ENCODE measurements around the gene ALK. TPM values are rescaled to one million over a fixed set of nuclear protein-coding genes. Genes with fewer than 3 reads are reported as not detected.

Gene ALK
- total RNA-seq, 2 experiments from 2014 or later, result not detected

DNA sequence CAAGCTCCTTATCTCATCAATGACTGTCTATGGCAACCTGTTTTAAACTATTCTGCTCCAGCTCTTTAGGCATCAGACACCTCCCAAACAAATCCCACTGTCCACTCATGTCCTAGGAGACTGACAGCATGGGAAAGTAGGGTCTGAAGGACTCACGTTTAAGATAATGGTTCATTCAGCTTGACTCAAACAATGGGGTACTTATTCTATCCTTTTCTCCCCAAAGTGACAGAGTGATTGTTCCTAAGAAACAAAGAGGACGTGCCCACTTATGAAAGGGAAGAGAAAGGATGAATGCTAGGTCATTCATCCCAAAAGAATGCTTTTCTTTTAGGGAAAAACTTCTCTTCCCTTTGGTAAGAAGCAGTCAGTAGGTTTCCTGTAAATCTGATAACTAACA is 41.9 kb downstream of the ALK start:
- CTCF ChIA-PET, result no interaction called here
- intact Hi-C loops (cut with micrococcal nuclease), result no loop called here
- no peak for DNase-seq

GRCh38 chr2:29878898-29879297 is 42.5 kb downstream of the ALK start:
- no peak for ATAC-seq
- ChIA-PET CTCF (no interaction called here), POLR2A (no interaction called here)
- no peak overlapping the region for H3K27ac Mint-ChIP-seq
- H3K4me3 Mint-ChIP-seq, result no peak overlapping the region
- H3K36me3 Mint-ChIP-seq (ENCODE audit: low read depth), result no peaks in the 10 kb centered on the region
- no peaks in the 10 kb centered on the region for H3K4me1 Mint-ChIP-seq (ENCODE audit: low read depth)
- TF ChIP-seq, protein P1, sequence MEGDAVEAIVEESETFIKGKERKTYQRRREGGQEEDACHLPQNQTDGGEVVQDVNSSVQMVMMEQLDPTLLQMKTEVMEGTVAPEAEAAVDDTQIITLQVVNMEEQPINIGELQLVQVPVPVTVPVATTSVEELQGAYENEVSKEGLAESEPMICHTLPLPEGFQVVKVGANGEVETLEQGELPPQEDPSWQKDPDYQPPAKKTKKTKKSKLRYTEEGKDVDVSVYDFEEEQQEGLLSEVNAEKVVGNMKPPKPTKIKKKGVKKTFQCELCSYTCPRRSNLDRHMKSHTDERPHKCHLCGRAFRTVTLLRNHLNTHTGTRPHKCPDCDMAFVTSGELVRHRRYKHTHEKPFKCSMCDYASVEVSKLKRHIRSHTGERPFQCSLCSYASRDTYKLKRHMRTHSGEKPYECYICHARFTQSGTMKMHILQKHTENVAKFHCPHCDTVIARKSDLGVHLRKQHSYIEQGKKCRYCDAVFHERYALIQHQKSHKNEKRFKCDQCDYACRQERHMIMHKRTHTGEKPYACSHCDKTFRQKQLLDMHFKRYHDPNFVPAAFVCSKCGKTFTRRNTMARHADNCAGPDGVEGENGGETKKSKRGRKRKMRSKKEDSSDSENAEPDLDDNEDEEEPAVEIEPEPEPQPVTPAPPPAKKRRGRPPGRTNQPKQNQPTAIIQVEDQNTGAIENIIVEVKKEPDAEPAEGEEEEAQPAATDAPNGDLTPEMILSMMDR (IDR thresholded peaks at IDR 0.05), result no peak
- DNase-seq, result no peak
- intact Hi-C loops (cut with micrococcal nuclease), result no loop called here
- H3K9me3 Mint-ChIP-seq, result no peaks in the 10 kb centered on the region
- H3K27me3 Mint-ChIP-seq, result peaks cover 10% of the 10 kb centered on the region

More for the DNA sequence above, 41.9 kb downstream of the ALK start:
- no peaks in the 10 kb centered on the region for H3K36me3 Mint-ChIP-seq (ENCODE audit: low read depth)
- POLR2A ChIA-PET, result no interaction called here
- peaks cover 10% of the 10 kb centered on the region for H3K27me3 Mint-ChIP-seq
- TF ChIP-seq, protein P1 (IDR thresholded peaks at IDR 0.05), result no peak
- H3K9me3 Mint-ChIP-seq, result peaks cover 3% of the 10 kb centered on the region
- ATAC-seq, result no peak
- H3K4me1 Mint-ChIP-seq (ENCODE audit: low read depth), result no peaks in the 10 kb centered on the region
- no peak overlapping the region for H3K4me3 Mint-ChIP-seq
- no peak overlapping the region for H3K27ac Mint-ChIP-seq

DNA sequence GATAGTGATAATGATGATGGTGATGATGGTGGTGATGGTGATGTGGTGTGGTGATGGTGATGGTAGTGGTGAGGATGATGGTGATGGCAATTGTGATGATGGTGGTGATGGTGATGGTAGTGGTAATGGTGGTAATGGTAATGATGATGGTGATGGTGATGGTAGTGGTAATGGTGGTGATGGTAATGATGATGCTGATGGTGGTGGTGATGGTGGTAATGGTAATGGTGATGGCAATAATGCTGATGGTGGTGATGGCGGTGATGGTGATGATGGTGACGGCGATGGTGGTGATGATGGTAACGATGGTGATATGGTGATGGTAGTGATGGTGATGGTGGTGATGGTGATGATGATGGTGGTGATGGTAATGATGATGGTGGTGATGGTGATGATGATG is 45.0 kb downstream of the ALK start:
- DNase-seq, result no peak
- H3K36me3 Mint-ChIP-seq (ENCODE audit: low read depth), result no peaks in the 10 kb centered on the region
- peaks cover 10% of the 10 kb centered on the region for H3K27me3 Mint-ChIP-seq
- POLR2A ChIA-PET, result no interaction called here
- no peak overlapping the region for H3K4me3 Mint-ChIP-seq
- no peak overlapping the region for H3K27ac Mint-ChIP-seq
- no peaks in the 10 kb centered on the region for H3K9me3 Mint-ChIP-seq
- TF ChIP-seq, protein P1 (IDR thresholded peaks at IDR 0.05), result no peak
- intact Hi-C loops (cut with micrococcal nuclease), result no loop called here
- CTCF ChIA-PET, result no interaction called here
- no peaks in the 10 kb centered on the region for H3K4me1 Mint-ChIP-seq (ENCODE audit: low read depth)
- ATAC-seq, result no peak

DNA sequence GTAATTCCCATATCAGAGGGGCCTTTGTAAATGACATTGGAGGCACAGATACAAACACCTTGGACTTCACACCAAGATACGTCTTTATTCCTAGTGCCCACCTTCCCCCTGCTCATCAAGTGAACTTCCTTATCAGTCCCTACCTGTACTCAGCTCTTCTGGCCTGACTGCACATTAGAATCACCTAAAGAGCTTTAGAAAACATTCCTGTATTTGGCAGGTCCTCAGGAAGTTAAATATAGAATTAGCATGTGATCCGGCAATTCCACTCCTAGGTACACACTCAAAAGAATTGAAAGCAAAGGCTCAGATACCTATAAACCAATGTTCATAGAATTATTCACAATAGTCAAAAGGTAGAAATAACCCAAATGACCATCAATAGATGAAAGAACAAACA is 46.6 kb downstream of the ALK start:
- intact Hi-C loops (cut with micrococcal nuclease), result no loop called here
- Mint-ChIP-seq H3K36me3 (ENCODE audit: low read depth) (no peaks in the 10 kb centered on the region), H3K27me3 (peaks cover 11% of the 10 kb centered on the region), H3K4me1 (ENCODE audit: low read depth) (no peaks in the 10 kb centered on the region), H3K27ac (no peak overlapping the region), H3K4me3 (no peak overlapping the region), H3K9me3 (no peaks in the 10 kb centered on the region)
- ChIA-PET POLR2A (no interaction called here), CTCF (no interaction called here)
- DNase-seq, result no peak
- TF ChIP-seq, protein P1 (IDR thresholded peaks at IDR 0.05), result no peak
- ATAC-seq, result no peak

DNA sequence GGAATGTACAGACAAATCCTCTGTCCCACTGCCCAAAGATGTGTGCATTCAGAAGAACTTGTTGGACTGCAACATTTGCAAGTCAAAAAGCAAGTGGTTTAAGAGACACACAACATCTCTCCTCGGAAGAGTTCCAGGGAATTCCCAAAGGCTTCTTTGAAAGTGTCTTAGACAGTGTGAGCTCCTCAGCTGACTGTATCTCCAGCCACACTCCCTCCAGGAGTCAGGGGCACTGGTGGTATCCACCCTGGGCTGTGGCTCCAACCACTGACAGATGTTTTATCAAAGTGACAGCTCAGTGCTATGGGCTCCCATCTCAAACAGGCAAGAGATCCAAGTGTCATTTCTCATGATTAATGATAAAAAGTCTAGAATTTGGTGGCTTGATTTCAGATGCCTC is 48.5 kb downstream of the ALK start:
- Mint-ChIP-seq H3K9me3 (no peaks in the 10 kb centered on the region), H3K4me1 (ENCODE audit: low read depth) (no peaks in the 10 kb centered on the region), H3K4me3 (no peak overlapping the region), H3K36me3 (ENCODE audit: low read depth) (no peaks in the 10 kb centered on the region), H3K27me3 (peaks cover 8% of the 10 kb centered on the region), H3K27ac (no peak overlapping the region)
- TF ChIP-seq, protein P1 (IDR thresholded peaks at IDR 0.05), result no peak
- intact Hi-C loops (cut with micrococcal nuclease), result no loop called here
- DNase-seq (no peak), ATAC-seq (no peak)
- CTCF ChIA-PET, result no interaction called here
- POLR2A ChIA-PET, result no interaction called here
